HepG2 (cell line): ENCODE results near the gene CXCR5. TPM values are rescaled to one million over a fixed set of nuclear protein-coding genes. Genes with fewer than 3 reads are reported as not detected.
A peak's percentile ranks its signal among the peaks of the same experiment; 100 is the strongest.

Experiments
- AFF4 ChIP-seq: sonication (generic); formaldehyde crosslinking; IDR thresholded peaks from 2 replicates; pipeline ENCODE4 v1.4.0; 2020; ENCODE audit warnings: missing genetic modification reagents
- CHD4 ChIP-seq: fragments of 200-600 bp; sonication (generic); IDR thresholded peaks from 2 replicates; pipeline ENCODE4 v1.7.0; 2017; ENCODE audit warnings: mild to moderate bottlenecking, low read length, borderline replicate concordance
- KAT2B ChIP-seq: fragments of 150-350 bp; IDR thresholded peaks from 2 replicates; pipeline ENCODE4 v1.6.1; 2014; ENCODE audit warnings: low read depth, low read length, borderline replicate concordance
- KDM2A ChIP-seq: sonication (generic); formaldehyde crosslinking; IDR thresholded peaks from 2 replicates; pipeline ENCODE4 v1.4.0; 2020; ENCODE audit warnings: low read depth, missing genetic modification reagents, borderline replicate concordance
- KIAA2018 ChIP-seq: sonication (generic); formaldehyde crosslinking; IDR thresholded peaks from 2 replicates; pipeline ENCODE4 v1.5.0; 2020; ENCODE audit warnings: mild to moderate bottlenecking, missing genetic modification reagents, borderline replicate concordance
- MTF1 ChIP-seq: sonication (generic); formaldehyde crosslinking; IDR thresholded peaks from 2 replicates; pipeline ENCODE4 v1.5.0; 2020; ENCODE audit warnings: missing genetic modification reagents
- NFYC ChIP-seq: IDR thresholded peaks from 2 replicates; pipeline ENCODE4 v1.6.1; 2016; ENCODE audit warnings: missing genetic modification reagents, missing compliant biosample characterization
- PCBP1 ChIP-seq: fragments of 200-400 bp; formaldehyde crosslinking; IDR thresholded peaks from 2 replicates; pipeline ENCODE4 v1.6.1; 2017; ENCODE audit warnings: mild to moderate bottlenecking, low read depth, low read length, borderline replicate concordance
- SAFB2 ChIP-seq: sonication (generic); formaldehyde crosslinking; IDR thresholded peaks from 2 replicates; pipeline ENCODE4 v1.5.1; 2020; ENCODE audit warnings: missing genetic modification reagents, low read depth, mild to moderate bottlenecking, borderline replicate concordance
- SALL1 ChIP-seq: sonication (generic); formaldehyde crosslinking; IDR thresholded peaks from 2 replicates; pipeline ENCODE4 v1.8.0; 2022; ENCODE audit warnings: mild to moderate bottlenecking, missing genetic modification reagents
- SPEN ChIP-seq: sonication (generic); formaldehyde crosslinking; IDR thresholded peaks from 2 replicates; pipeline ENCODE4 v1.5.1; 2020; ENCODE audit warnings: low read depth, mild to moderate bottlenecking, missing genetic modification reagents
- SRSF1 ChIP-seq: fragments of 200-400 bp; formaldehyde crosslinking; optimal IDR thresholded peaks from 2 replicates; pipeline ENCODE3; 2017; ENCODE audit warnings: mild to moderate bottlenecking, low read depth, low read length, moderate library complexity
- ZNF253 ChIP-seq: sonication (generic); formaldehyde crosslinking; IDR thresholded peaks from 2 replicates; pipeline ENCODE4 v1.8.0; 2022; ENCODE audit warnings: mild to moderate bottlenecking, missing genetic modification reagents, borderline replicate concordance
- ZNF512 ChIP-seq: sonication (generic); formaldehyde crosslinking; IDR thresholded peaks from 2 replicates; pipeline ENCODE4 v1.4.0; 2020; ENCODE audit warnings: mild to moderate bottlenecking, missing genetic modification reagents
- polyA plus RNA-seq, 8 experiments: library from polyadenylated mRNA; depleted of rRNA in 3 of 8; stranded (reverse) in 7 of 8; unstranded in 1 of 8; fragments of >200 nt; fragmentation: Illumina TruSeq in 4 of 8; extraction: Trizol in 4 of 8; gene quantifications; 2 replicates each; pipeline versions ENCODE4 v1.2.1 to v1.2.3, GENCODE V29; 2011 to 2016; ENCODE audit warnings: low read depth in 4 of 8, missing spikeins in 1 of 8, mixed read lengths in 1 of 8; ENCODE audit not compliant: insufficient read depth in 1 of 8
- total RNA-seq, 5 experiments: library from RNA; depleted of rRNA; stranded (reverse); fragments of >200 nt; fragmentation: Illumina TruSeq; extraction: Trizol; gene quantifications; 2 replicates each; pipeline ENCODE4 v1.2.3, GENCODE V29; 2016; ENCODE audit warnings: low read depth in 1 of 5

CXCR5 gene
- total and polyA plus RNA-seq, 2 of the 13 experiments (the other 11 are each of a cell fraction or from before 2014, with no cell fraction given): not detected

- TF ChIP-seq KIAA2018 (CRISPR knock-in tag): no peak
- no peak for TF ChIP-seq NFYC (CRISPR knock-in tag)
- TF ChIP-seq PCBP1: 0 out of 2 replicates have a peak, but pooled peaks have one; percentile 53
- no peak for TF ChIP-seq SAFB2 (CRISPR knock-in tag)
- TF ChIP-seq SPEN (CRISPR knock-in tag): 0 out of 2 replicates have a peak, but pooled peaks have one; percentile 21
- no peak for TF ChIP-seq CHD4
- TF ChIP-seq SRSF1: peak; percentile 59
- TF ChIP-seq MTF1: no peak
- TF ChIP-seq ZNF253 (CRISPR knock-in tag): no peak
- no peak for TF ChIP-seq KAT2B
- TF ChIP-seq ZNF512 (CRISPR knock-in tag): no peak
- TF ChIP-seq SALL1 (CRISPR knock-in tag): peak; percentile 0; the same call in 1 of the 2 replicates
- TF ChIP-seq KDM2A (CRISPR knock-in tag): no peak; the same call in 1 of the 2 replicates
- TF ChIP-seq AFF4 (CRISPR knock-in tag): no peak
Observed at GRCh38 chr11:118911880-118912741, 28.4 kb downstream of the CXCR5 start (continued).
